Sigmoid colon (tissue), 3 donors: ENCODE measurements around the gene ZNF407.

ENCODE experiments used
- CTCF ChIP-seq, 4 experiments: fragments of 450-650 bp in 3 of 4; fragments of 200-600 bp in 1 of 4; IDR thresholded peaks; one replicate each; pipeline ENCODE4 v1.5.1; 2016 to 2019; ENCODE audit warnings: antibody characterized with exemption in 4 of 4, mild to moderate bottlenecking in 3 of 4, moderate library complexity in 2 of 4
- POLR2A ChIP-seq, 2 donors: fragments of 450-650 bp; IDR thresholded peaks; one replicate each; pipeline ENCODE4 v1.6.1; 2016; ENCODE audit warnings: antibody characterized with exemption in 2 of 2, mild to moderate bottlenecking in 2 of 2, moderate library complexity in 2 of 2

GRCh38 chr18:74631212-74631611 lies 33.5 kb downstream of the ZNF407 start:
- TF ChIP-seq CTCF (IDR thresholded peaks at IDR 0.05), result no peak
- TF ChIP-seq POLR2A (IDR thresholded peaks at IDR 0.05), result no peak
